Left lobe of liver (tissue), 2 donors: ENCODE results near the gene CTNS. TPM values are rescaled to one million over a fixed set of nuclear protein-coding genes. Genes with fewer than 3 reads are reported as not detected.
A peak's percentile ranks its signal among the peaks of the same experiment; 100 is the strongest.

Source experiments
- ATAC-seq: fragments of 200-7000 bp; cut with Tn5 transposase; one replicate; pipeline ENCODE4 v1.9.1; 2020; ENCODE audit warnings: mild to moderate bottlenecking, moderate library complexity
- DNase-seq: peaks from one replicate; pipeline ENCODE4 v3.0.0-alpha.2; 2020; ENCODE audit warnings: low spot score
- total RNA-seq: library from RNA; stranded (reverse); gene quantifications from one replicate; pipeline ENCODE4 v1.2.1, GENCODE V29; 2021
- donor health status: DM: no; HTN: no; CAD: no; lungs with moderate emphysema.
- donor health status: DM: no; HTN: yes; CAD: no.

The CTNS gene
- total RNA-seq, 1 donor from 2014 or later: 8.7 TPM

GRCh38 chr17:3622977-3623594, 13.5 kb upstream of the CTNS start:
- DNase-seq: no peak
- ATAC-seq: peak; percentile 33

GRCh38 chr17:3626831-3627768, 9.5 kb upstream of the CTNS start:
- DNase-seq (no peak), ATAC-seq (no peak)

- ATAC-seq: no peak
- DNase-seq: no peak
Observed at GRCh38 chr17:3627769-3628167, 8.8 kb upstream of the CTNS start.

- ATAC-seq (no peak), DNase-seq (no peak)
Observed at GRCh38 chr17:3630781-3631180, 5.8 kb upstream of the CTNS start.

GRCh38 chr17:3632287-3632686, 4.3 kb upstream of the CTNS start:
- no peak for DNase-seq

GRCh38 chr17:3635474-3636153, 946 bp upstream of the CTNS start:
- DNase-seq: peak; percentile 91
- ATAC-seq: peak; percentile 60

More at GRCh38 chr17:3632287-3632686, 4.3 kb upstream of the CTNS start:
- no peak for ATAC-seq

GRCh38 chr17:3636908-3637373, 381 bp downstream of the CTNS start:
- DNase-seq (no peak), ATAC-seq (no peak)

- no peak for DNase-seq
- ATAC-seq: no peak
Observed at GRCh38 chr17:3639981-3640596, 3.5 kb downstream of the CTNS start.

- ATAC-seq: no peak
- DNase-seq: no peak
Observed at GRCh38 chr17:3641014-3641413, 4.5 kb downstream of the CTNS start.

GRCh38 chr17:3641717-3642486, 5.3 kb downstream of the CTNS start:
- no peak for DNase-seq
- no peak for ATAC-seq

GRCh38 chr17:3643889-3644349, 7.4 kb downstream of the CTNS start:
- DNase-seq: no peak

GRCh38 chr17:3645310-3645709, 8.8 kb downstream of the CTNS start:
- DNase-seq (no peak), ATAC-seq (no peak)

More at GRCh38 chr17:3643889-3644349, 7.4 kb downstream of the CTNS start:
- no peak for ATAC-seq

GRCh38 chr17:3647251-3647650, 10.7 kb downstream of the CTNS start:
- peak; percentile 87 for ATAC-seq
- DNase-seq: peak; percentile 76

GRCh38 chr17:3647769-3648555, 11.4 kb downstream of the CTNS start:
- ATAC-seq: peak; percentile 93

GRCh38 chr17:3655766-3656165, 19.2 kb downstream of the CTNS start:
- DNase-seq (no peak), ATAC-seq (no peak)

More at GRCh38 chr17:3647769-3648555, 11.4 kb downstream of the CTNS start:
- peak; percentile 76 for DNase-seq

- no peak for ATAC-seq
- no peak for DNase-seq
Observed at GRCh38 chr17:3656353-3656752, 19.8 kb downstream of the CTNS start.

- ATAC-seq (no peak), DNase-seq (no peak)
Observed at GRCh38 chr17:3656755-3657587, 20.4 kb downstream of the CTNS start.

GRCh38 chr17:3657588-3657869, 21.0 kb downstream of the CTNS start:
- ATAC-seq (no peak), DNase-seq (no peak)
